Ishikawa (cell line): ENCODE measurements around the gene PRG2.

Source experiments
- CEBPB ChIP-seq: IDR thresholded peaks from 2 replicates; pipeline ENCODE4 v1.6.1; 2012
- CREB1 ChIP-seq: IDR thresholded peaks from 2 replicates; pipeline ENCODE4 v1.6.1; 2012; ENCODE audit warnings: low read depth
- EGR1 ChIP-seq: IDR thresholded peaks from 2 replicates; pipeline ENCODE4 v1.6.1; 2012
- EP300 ChIP-seq: IDR thresholded peaks from 2 replicates; pipeline ENCODE4 v1.6.1; 2012; ENCODE audit warnings: borderline replicate concordance
- FOXM1 ChIP-seq: IDR thresholded peaks from 2 replicates; pipeline ENCODE4 v1.6.1; 2012; ENCODE audit warnings: low read depth, borderline replicate concordance
- NFIC ChIP-seq: IDR thresholded peaks from 2 replicates; pipeline ENCODE4 v1.6.1; 2012
- RAD21 ChIP-seq: IDR thresholded peaks from 2 replicates; pipeline ENCODE4 v1.6.1; 2012; ENCODE audit warnings: low read depth
- REST ChIP-seq: IDR thresholded peaks from 2 replicates; pipeline ENCODE4 v1.6.1; 2012; ENCODE audit warnings: low read depth, mild to moderate bottlenecking
- TAF1 ChIP-seq: IDR thresholded peaks from 2 replicates; pipeline ENCODE4 v1.6.1; 2012; ENCODE audit warnings: low read depth, mild to moderate bottlenecking
- TCF12 ChIP-seq: IDR thresholded peaks from 2 replicates; pipeline ENCODE4 v1.6.1; 2012; ENCODE audit warnings: low read depth
- TEAD4 ChIP-seq: IDR thresholded peaks from 2 replicates; pipeline ENCODE4 v1.6.1; 2012
- USF1 ChIP-seq: IDR thresholded peaks from 2 replicates; pipeline ENCODE4 v1.6.1; 2012
- YY1 ChIP-seq: IDR thresholded peaks from 2 replicates; pipeline ENCODE4 v1.6.1; 2012; ENCODE audit warnings: low read depth
- ZBTB7A ChIP-seq: IDR thresholded peaks from 2 replicates; pipeline ENCODE4 v1.6.1; 2012; ENCODE audit warnings: low read depth

Gene PRG2

GRCh38 chr11:57342702-57343101 is 47.7 kb downstream of the PRG2 start:
- TF ChIP-seq EGR1 (no peak), TAF1 (no peak), CREB1 (no peak), TEAD4 (no peak), CEBPB (no peak)

- TF ChIP-seq NFIC = no peak
- no peak for TF ChIP-seq EGR1
- no peak for TF ChIP-seq TCF12
- no peak for TF ChIP-seq ZBTB7A
- TF ChIP-seq EP300 = no peak
- TF ChIP-seq USF1 = no peak
- no peak for TF ChIP-seq TEAD4
- TF ChIP-seq CEBPB = no peak
- TF ChIP-seq YY1 = no peak
- no peak for TF ChIP-seq TAF1
- no peak for TF ChIP-seq REST
- TF ChIP-seq RAD21 = no peak
- TF ChIP-seq CREB1 = no peak
- no peak for TF ChIP-seq FOXM1
Observed at GRCh38 chr11:57341250-57341808, 49.1 kb downstream of the PRG2 start.

GRCh38 chr11:57340039-57340615 is 50.3 kb downstream of the PRG2 start:
- no peak for TF ChIP-seq ZBTB7A
- peak; percentile 31 for TF ChIP-seq RAD21

GRCh38 chr11:57339328-57339727 is 51.1 kb downstream of the PRG2 start:
- TF ChIP-seq REST = no peak
- TF ChIP-seq CEBPB = no peak

- TF ChIP-seq TEAD4 (no peak), EGR1 (no peak)
Observed at GRCh38 chr11:57338142-57338541, 52.3 kb downstream of the PRG2 start, which contains the start of gene P2RX3. Gene P2RX3 (plus strand): TSS chr11:57338352. CDS start chr11:57338551, 199 bp downstream.
